Neural cell (in vitro differentiated cells): ENCODE data around the gene PKP3. TPM values are rescaled to one million over a fixed set of nuclear protein-coding genes. Genes with fewer than 3 reads are reported as not detected.
"Not testable (repeated sequence)": the region's sequence is repeated elsewhere in the genome, so short reads cannot be mapped to it uniquely, and the experiment has no call there.

ENCODE experiments used
- H2AFZ ChIP-seq: fragments of 200-600, 300-800 bp; sonication (generic), shearing (Covaris generic); 2 replicates; pipeline ENCODE4 v1.6.0; 2014; ENCODE audit warnings: low read depth, mild to moderate bottlenecking, antibody characterized with exemption, low read length, moderate library complexity
- H3F3A ChIP-seq: fragments of 200-600 bp; shearing (Covaris generic); 2 replicates; pipeline ENCODE4 v1.6.1; 2016; ENCODE audit warnings: mild to moderate bottlenecking, moderate library complexity, mixed read lengths, antibody characterized with exemption, low read length; ENCODE audit not compliant: insufficient read depth, poor library complexity, severe bottlenecking
- H3K27ac ChIP-seq: fragments of 200-600, 300-800 bp; sonication (generic), shearing (Covaris generic); 2 replicates; pipeline ENCODE4 v1.5.1; 2014; ENCODE audit warnings: mild to moderate bottlenecking, low read length, moderate library complexity
- H3K27me3 ChIP-seq: fragments of 300-800, 200-600 bp; sonication (generic), shearing (Covaris generic); 2 replicates; pipeline ENCODE4 v1.6.0; 2014; ENCODE audit warnings: mild to moderate bottlenecking, low read depth, low read length, moderate library complexity; ENCODE audit not compliant: insufficient read depth
- H3K36me3 ChIP-seq: fragments of 300-800, 200-600 bp; sonication (generic), shearing (Covaris generic); 2 replicates; pipeline ENCODE4 v1.5.1; 2014; ENCODE audit warnings: mild to moderate bottlenecking, antibody characterized with exemption, low read length, moderate library complexity; ENCODE audit not compliant: insufficient read depth
- H3K4me2 ChIP-seq: fragments of 300-800, 200-600 bp; sonication (generic), shearing (Covaris generic); 2 replicates; pipeline ENCODE4 v1.6.0; 2014; ENCODE audit warnings: mild to moderate bottlenecking, low read length
- H3K4me3 ChIP-seq: fragments of 300-800, 200-600 bp; sonication (generic), shearing (Covaris generic); 2 replicates; pipeline ENCODE4 v1.5.1; 2014; ENCODE audit warnings: mild to moderate bottlenecking, low read length, moderate library complexity
- H3K79me2 ChIP-seq: fragments of 200-600 bp; shearing (Covaris generic); replicated peaks from 2 replicates; pipeline ENCODE4 v1.6.0; 2014; ENCODE audit warnings: mild to moderate bottlenecking, low read length, moderate library complexity; ENCODE audit not compliant: insufficient read depth
- H3K9ac ChIP-seq: fragments of 300-800, 200-600 bp; sonication (generic), shearing (Covaris generic); 2 replicates; pipeline ENCODE4 v1.6.1; 2016; ENCODE audit warnings: mild to moderate bottlenecking, low read length, mixed read lengths
- H3K9me2 ChIP-seq: fragments of 200-600 bp; shearing (Covaris generic); 2 replicates; pipeline ENCODE4 v1.6.1; 2016; ENCODE audit warnings: mild to moderate bottlenecking, low read length, mixed read lengths; ENCODE audit not compliant: insufficient read depth
- H3K9me3 ChIP-seq: fragments of 200-600, 300-800 bp; sonication (generic), shearing (Covaris generic); 2 replicates; pipeline ENCODE4 v1.6.1; 2016; ENCODE audit warnings: mild to moderate bottlenecking, mixed run types, low read length, moderate library complexity, mixed read lengths
- H4K20me1 ChIP-seq: fragments of 200-600 bp; shearing (Covaris generic); 2 replicates; pipeline ENCODE4 v1.6.1; 2016; ENCODE audit warnings: mild to moderate bottlenecking, mixed run types; ENCODE audit not compliant: insufficient read depth
- CTCF ChIP-seq: fragments of 450-650 bp; IDR thresholded peaks from 2 replicates; pipeline ENCODE4 v1.5.1; 2014; ENCODE audit warnings: antibody characterized with exemption, mild to moderate bottlenecking, moderate library complexity; ENCODE audit not compliant: poor library complexity, severe bottlenecking
- EP300 ChIP-seq: fragments of 450-650 bp; conservative IDR thresholded peaks from 2 replicates; pipeline ENCODE4 v1.6.1; 2014; ENCODE audit warnings: antibody characterized with exemption, mild to moderate bottlenecking, moderate library complexity; ENCODE audit not compliant: poor library complexity, severe bottlenecking
- EZH2 ChIP-seq: fragments of 200-600, 300-800 bp; shearing (Covaris generic), sonication (generic); IDR thresholded peaks from 2 replicates; pipeline ENCODE4 v1.6.1; 2014; ENCODE audit warnings: antibody characterized with exemption, low read length, borderline replicate concordance, mild to moderate bottlenecking; ENCODE audit not compliant: insufficient read depth, poor library complexity, severe bottlenecking
- MXI1 ChIP-seq: fragments of 450-650 bp; conservative IDR thresholded peaks from 2 replicates; pipeline ENCODE4 v1.6.1; 2014; ENCODE audit warnings: antibody characterized with exemption, mild to moderate bottlenecking; ENCODE audit not compliant: poor library complexity, severe bottlenecking
- POLR2AphosphoS5 ChIP-seq: IDR thresholded peaks from 2 replicates; pipeline ENCODE4 v1.6.1; 2012
- RAD21 ChIP-seq: fragments of 450-650 bp; conservative IDR thresholded peaks from 2 replicates; pipeline ENCODE4 v1.6.1; 2014; ENCODE audit warnings: antibody characterized with exemption, mild to moderate bottlenecking, moderate library complexity
- REST ChIP-seq: IDR thresholded peaks from 2 replicates; pipeline ENCODE4 v1.6.1; 2012; ENCODE audit warnings: borderline replicate concordance
- SMC3 ChIP-seq: fragments of 450-650 bp; conservative IDR thresholded peaks from 2 replicates; pipeline ENCODE4 v1.6.1; 2014; ENCODE audit warnings: antibody characterized with exemption, mild to moderate bottlenecking, moderate library complexity; ENCODE audit not compliant: poor library complexity
- TAF1 ChIP-seq: IDR thresholded peaks from 2 replicates; pipeline ENCODE4 v1.6.1; 2012; ENCODE audit warnings: low read depth
- polyA plus RNA-seq: library from polyadenylated mRNA; depleted of rRNA; stranded (reverse); fragments of >200 nt; gene quantifications from 2 replicates; pipeline ENCODE4 v1.2.3, GENCODE V29; 2014

The PKP3 gene
- polyA plus RNA-seq, 1 donor from 2014 or later = not detected

- Histone ChIP-seq H4K20me1 (no peaks in the 10 kb centered on the region), H3K9me3 (no peaks in the 10 kb centered on the region), H3K36me3 (no peaks in the 10 kb centered on the region), H3F3A (no peaks in the 10 kb centered on the region), H3K27me3 (no peaks in the 10 kb centered on the region), H3K79me2 (no peaks in the 10 kb centered on the region), H3K9ac (no peak overlapping the region), H2AFZ (no peak overlapping the region), H3K4me3 (no peak overlapping the region), H3K27ac (no peak overlapping the region), H3K9me2 (no peaks in the 10 kb centered on the region), H3K4me2 (no peak overlapping the region)
- TF ChIP-seq REST = no peak
- TF ChIP-seq CTCF = no peak
- TF ChIP-seq SMC3 = no peak
- TF ChIP-seq MXI1 = no peak
- TF ChIP-seq RAD21 = no peak
- TF ChIP-seq TAF1 = no peak
- no peak for TF ChIP-seq POLR2AphosphoS5
- TF ChIP-seq EP300 = no peak
- no peak for TF ChIP-seq EZH2
These were observed 15.8 kb downstream of the PKP3 start for GRCh38 chr11:409600-410483.

DNA sequence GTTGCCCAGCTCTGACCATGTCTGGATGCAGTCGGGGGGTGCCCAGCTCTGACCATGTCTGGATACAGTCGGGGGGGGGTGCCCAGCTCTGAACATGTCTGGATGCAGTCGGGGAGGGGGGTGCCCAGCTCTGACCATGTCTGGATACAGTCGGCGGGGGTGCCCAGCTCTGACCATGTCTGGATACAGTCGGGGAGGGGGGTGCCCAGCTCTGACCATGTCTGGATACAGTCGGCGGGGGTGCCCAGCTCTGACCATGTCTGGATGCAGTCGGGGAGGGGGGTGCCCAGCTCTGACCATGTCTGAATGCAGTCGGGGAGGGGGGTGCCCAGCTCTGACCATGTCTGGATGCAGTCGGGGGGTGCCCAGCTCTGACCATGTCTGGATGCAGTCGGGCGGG, 16.7 kb downstream of the PKP3 start:
- H4K20me1 ChIP-seq, H3K9me2 ChIP-seq, H3K27ac ChIP-seq, H3K27me3 ChIP-seq, H3K79me2 ChIP-seq, H3K9ac ChIP-seq, H3K36me3 ChIP-seq, H3K4me3 ChIP-seq, H3K4me2 ChIP-seq, H3F3A ChIP-seq, H3K9me3 ChIP-seq, H2AFZ ChIP-seq: not testable (repeated sequence)

GRCh38 chr11:411520-411919, 17.5 kb downstream of the PKP3 start:
- H3K9me3 ChIP-seq, H3K9ac ChIP-seq, H2AFZ ChIP-seq, H3K27ac ChIP-seq, H3K9me2 ChIP-seq, H3K4me3 ChIP-seq, H3K4me2 ChIP-seq, H4K20me1 ChIP-seq, H3F3A ChIP-seq, H3K79me2 ChIP-seq, H3K36me3 ChIP-seq: not testable (repeated sequence)
- H3K27me3 ChIP-seq = peaks cover 15% of the 10 kb centered on the region
